ENCODE measurements around the gene RACK1. TPM values are rescaled to one million over a fixed set of nuclear protein-coding genes. Genes with fewer than 3 reads are reported as not detected.

RACK1 gene
- total and polyA plus RNA-seq, 2 of the 4 experiments (the other 2 are of a cell fraction), result 4,263 to 9,350 TPM

GRCh38 chr5:181263633-181264032 lies 19.9 kb upstream of the RACK1 start:
- CTCF ChIA-PET, result no interaction called here
- in situ Hi-C loops (cut with MboI; ENCODE audit: low sequenced_read_pairs), result no loop called here

More at GRCh38 chr5:181263633-181264032, 19.9 kb upstream of the RACK1 start:
- H3K27me3 ChIP-seq (ENCODE audit: control insufficient read depth, insufficient read depth, low read length), result no peaks in the 10 kb centered on the region
- no peak overlapping the region for H3K14ac ChIP-seq (replicated peaks; ENCODE audit: low read depth, low read length)
- H3K79me1 ChIP-seq (ENCODE audit: low read depth in 1 of 2, low read length in 2 of 2), result peaks cover 8 to 39% of the 10 kb centered on the region in 2 experiments; a peak in 3 of 4 replicates
- H3K9ac ChIP-seq (ENCODE audit: low read depth, low read length), result no peak overlapping the region
- no peak overlapping the region for H4K91ac ChIP-seq (ENCODE audit: insufficient read depth, low read depth, low read length)
- no peaks in the 10 kb centered on the region for H3K9me3 ChIP-seq (ENCODE audit: control insufficient read depth, insufficient read depth, low read length)
- H3K36me3 ChIP-seq (ENCODE audit: control insufficient read depth, insufficient read depth, low read length), result peaks cover 5% of the 10 kb centered on the region; the same call in 1 of the 2 replicates
- WGBS, 2 experiments (ENCODE audit: extremely low coverage in 2 of 2, insufficient read length in 1 of 2), result 60% methylated on average over 4 of the region's 5 CpGs; no CpG with 5 or more reads in 1 of the 2 experiments
- no peak overlapping the region for H2BK15ac ChIP-seq (ENCODE audit: low read depth, low read length)
- H3K56ac ChIP-seq (ENCODE audit: extremely low read depth, insufficient read depth, low read length), result no peak overlapping the region
- intact Hi-C loops (cut with micrococcal nuclease), result loop anchor here (5.0 kb wide), 1 partner anchor 76 kb away; no protein-coding TSS in a partner anchor
- no peak overlapping the region for H3K4me2 ChIP-seq (ENCODE audit: low read depth, low read length)
- no peak overlapping the region for H4K8ac ChIP-seq (ENCODE audit: low read depth in 2 of 2, low read length in 2 of 2)
- DNase-seq (no peak), ATAC-seq (ENCODE audit: low read depth) (no peak)
- H3K9me1 ChIP-seq (ENCODE audit: insufficient read depth, low read length), result peaks cover 7% of the 10 kb centered on the region
- no peak overlapping the region for H3K18ac ChIP-seq (ENCODE audit: low read depth, low read length)
- no peak overlapping the region for H2BK5ac ChIP-seq (ENCODE audit: low read depth, low read length, poor library complexity, severe bottlenecking)
- no peak overlapping the region for H3K27ac ChIP-seq (ENCODE audit: insufficient read depth, low read length)
- peaks cover 14% of the 10 kb centered on the region for H4K20me1 ChIP-seq (ENCODE audit: insufficient read depth, low read length)
- H3K4me1 ChIP-seq (ENCODE audit: control insufficient read depth, insufficient read depth, low read length), result peaks cover 2% of the 10 kb centered on the region; the same call in 1 of the 2 replicates
- TF ChIP-seq RCOR1 (IDR thresholded peaks at IDR 0.05; ENCODE audit: insufficient replicate concordance, low read length), result no peak
- no peak for TF ChIP-seq MAFK (IDR thresholded peaks at IDR 0.05; ENCODE audit: low read depth, low read length)
- TF ChIP-seq RFX5 (IDR thresholded peaks at IDR 0.05; ENCODE audit: low read depth, low read length), result no peak
- TF ChIP-seq CHD1 (IDR thresholded peaks at IDR 0.05; ENCODE audit: low read depth, low read length), result no peak
- no peak for TF ChIP-seq MAZ (IDR thresholded peaks at IDR 0.05; ENCODE audit: borderline replicate concordance, low read depth, low read length)
- no peak for TF ChIP-seq SMC3 (IDR thresholded peaks at IDR 0.05; ENCODE audit: low read depth, low read length)
- no peak for TF ChIP-seq FOS (IDR thresholded peaks at IDR 0.05; ENCODE audit: low read depth, low read length)
- TF ChIP-seq NFE2L2 (IDR thresholded peaks at IDR 0.05; ENCODE audit: low read depth, low read length), result no peak
- TF ChIP-seq CEBPB (IDR thresholded peaks at IDR 0.05; ENCODE audit: low read depth, low read length), result no peak
- TF ChIP-seq POLR2A (IDR thresholded peaks at IDR 0.05; ENCODE audit: low read depth, low read length), result no peak
- no peak for TF ChIP-seq BHLHE40 (IDR thresholded peaks at IDR 0.05; ENCODE audit: low read depth, low read length)
- no peak for TF ChIP-seq RAD21 (IDR thresholded peaks at IDR 0.05; ENCODE audit: low read length)
- TF ChIP-seq ELK1 (IDR thresholded peaks at IDR 0.05; ENCODE audit: borderline replicate concordance, low read depth, low read length), result no peak
- no peak for TF ChIP-seq MXI1 (IDR thresholded peaks at IDR 0.05; ENCODE audit: borderline replicate concordance, low read depth, low read length)
- TF ChIP-seq USF2 (IDR thresholded peaks at IDR 0.05; ENCODE audit: low read depth, low read length), result no peak
- TF ChIP-seq CTCF (conservative IDR thresholded peaks at IDR 0.05; ENCODE audit: low read depth, low read length), result no peak
- no peak overlapping the region for H2AFZ ChIP-seq (replicated peaks; ENCODE audit: low read length, poor library complexity)
- no peak overlapping the region for H2BK20ac ChIP-seq (ENCODE audit: low read depth, low read length)
- no peak overlapping the region for H3K4me3 ChIP-seq (ENCODE audit: insufficient read depth, low read depth, low read length)
- H3K4ac ChIP-seq (ENCODE audit: low read depth, low read length), result no peak overlapping the region
- H3K23ac ChIP-seq (ENCODE audit: low read depth, low read length), result no peak overlapping the region
- no peak overlapping the region for H2BK120ac ChIP-seq (ENCODE audit: low read depth, low read length)
- H2AK5ac ChIP-seq (ENCODE audit: low read depth, low read length), result no peak overlapping the region
- peak overlapping the region; percentile 5 for H2AK9ac ChIP-seq (replicated peaks; ENCODE audit: low read depth, low read length, poor library complexity)
- BruUV-seq (replicated peaks), result no TSS peak
- dilution Hi-C loops (cut with HindIII; ENCODE audit: low sequenced_read_pairs, unreplicated experiment), result no loop called here
- POLR2A ChIA-PET (ENCODE audit: unreplicated experiment), result no interaction called here
- H4K5ac ChIP-seq (ENCODE audit: low read depth, low read length), result no peak overlapping the region
